COR-L47 (cell line): Measurements from ENCODE around the gene AGAP1.

Experiments used
- DNase-seq: peaks from one replicate; lab custom pipeline; 2025; lab: John Stamatoyannopoulos, UW

AGAP1 gene

GRCh38 chr2:235712176-235712575 lies 218.3 kb downstream of the AGAP1 start:
- no peak for DNase-seq

- DNase-seq, result no peak
These were observed 219.3 kb downstream of the AGAP1 start for GRCh38 chr2:235713189-235713588.

GRCh38 chr2:235715601-235716000 lies 221.8 kb downstream of the AGAP1 start:
- no peak for DNase-seq

GRCh38 chr2:235716875-235717496 lies 223.1 kb downstream of the AGAP1 start:
- DNase-seq, result peak; percentile 74

GRCh38 chr2:235719146-235719942 lies 225.5 kb downstream of the AGAP1 start:
- no peak for DNase-seq

GRCh38 chr2:235721625-235722024 lies 227.8 kb downstream of the AGAP1 start:
- no peak for DNase-seq

GRCh38 chr2:235722869-235723268 lies 229.0 kb downstream of the AGAP1 start:
- DNase-seq, result no peak

GRCh38 chr2:235723371-235723770 lies 229.5 kb downstream of the AGAP1 start:
- no peak for DNase-seq

- DNase-seq, result no peak
These were observed 230.1 kb downstream of the AGAP1 start for GRCh38 chr2:235723811-235724465.

GRCh38 chr2:235725016-235725489 lies 231.2 kb downstream of the AGAP1 start:
- DNase-seq, result no peak

- no peak for DNase-seq
These were observed 232.0 kb downstream of the AGAP1 start for GRCh38 chr2:235725841-235726240.

- DNase-seq, result no peak
These were observed 232.7 kb downstream of the AGAP1 start for GRCh38 chr2:235726554-235726953.

GRCh38 chr2:235727174-235727573 lies 233.3 kb downstream of the AGAP1 start:
- DNase-seq, result no peak

- DNase-seq, result no peak
These were observed 234.3 kb downstream of the AGAP1 start for GRCh38 chr2:235727891-235728799.

- no peak for DNase-seq
These were observed 235.1 kb downstream of the AGAP1 start for GRCh38 chr2:235728800-235729556.

GRCh38 chr2:235729557-235729947 lies 235.7 kb downstream of the AGAP1 start:
- no peak for DNase-seq

GRCh38 chr2:235730115-235730514 lies 236.3 kb downstream of the AGAP1 start:
- no peak for DNase-seq

GRCh38 chr2:235733761-235734160 lies 239.9 kb downstream of the AGAP1 start:
- DNase-seq, result no peak

- no peak for DNase-seq
These were observed 240.3 kb downstream of the AGAP1 start for GRCh38 chr2:235734168-235734567.

GRCh38 chr2:235734688-235735231 lies 240.9 kb downstream of the AGAP1 start:
- no peak for DNase-seq

GRCh38 chr2:235737396-235737795 lies 243.6 kb downstream of the AGAP1 start:
- no peak for DNase-seq
